ENCODE measurements around the gene AGPAT2.
"Not testable (repeated sequence)": the region's sequence is repeated elsewhere in the genome, so short reads cannot be mapped to it uniquely, and the experiment has no call there.

Gene AGPAT2

GRCh38 chr9:136720251-136720897 lies 33.1 kb upstream of the AGPAT2 start:
- ATAC-seq: no peak

GRCh38 chr9:136719195-136719880 lies 32.1 kb upstream of the AGPAT2 start:
- peak in 1 of 2 donors; percentile 10 for ATAC-seq

- ATAC-seq: no peak
These were observed 31.3 kb upstream of the AGPAT2 start for GRCh38 chr9:136718345-136719194.

GRCh38 chr9:136717399-136717798 lies 30.1 kb upstream of the AGPAT2 start:
- ATAC-seq: no peak

- ATAC-seq: no peak
These were observed 27.6 kb upstream of the AGPAT2 start for GRCh38 chr9:136714893-136715274.

- no peak for ATAC-seq
These were observed 27.0 kb upstream of the AGPAT2 start for GRCh38 chr9:136714096-136714892.

- no peak for ATAC-seq
These were observed 26.3 kb upstream of the AGPAT2 start for GRCh38 chr9:136713550-136713949.

GRCh38 chr9:136712690-136713544 lies 25.7 kb upstream of the AGPAT2 start:
- ATAC-seq: no peak

- no peak for ATAC-seq
These were observed 24.8 kb upstream of the AGPAT2 start, which contains the start of gene DIPK1B for GRCh38 chr9:136711751-136712689. TSS of gene DIPK1B (plus strand) at chr9:136712572. CDS start at chr9:136712666, 94 bp downstream.

GRCh38 chr9:136711219-136711648 lies 24.0 kb upstream of the AGPAT2 start:
- not testable (repeated sequence) for ATAC-seq

GRCh38 chr9:136710543-136710942 lies 23.3 kb upstream of the AGPAT2 start:
- ATAC-seq: no peak

- no peak for ATAC-seq
These were observed 22.3 kb upstream of the AGPAT2 start for GRCh38 chr9:136709454-136710109.

- no peak for ATAC-seq
These were observed 20.7 kb upstream of the AGPAT2 start for GRCh38 chr9:136707849-136708517.

- ATAC-seq: no peak
These were observed 19.8 kb upstream of the AGPAT2 start for GRCh38 chr9:136707011-136707410.

GRCh38 chr9:136705564-136705963 lies 18.3 kb upstream of the AGPAT2 start:
- ATAC-seq: no peak

- not testable (repeated sequence) for ATAC-seq
These were observed 17.5 kb upstream of the AGPAT2 start for GRCh38 chr9:136704741-136705140.

- ATAC-seq: no peak
These were observed 16.1 kb upstream of the AGPAT2 start for GRCh38 chr9:136703276-136703860.

GRCh38 chr9:136701668-136702053 lies 14.4 kb upstream of the AGPAT2 start:
- no peak for ATAC-seq
